HepG2 (cell line): ENCODE measurements around the gene PTPRF. TPM values are rescaled to one million over a fixed set of nuclear protein-coding genes. Genes with fewer than 3 reads are reported as not detected.

ENCODE experiments used
- CREM ChIP-seq, 2 experiments: sonication (generic) in 1 of 2; formaldehyde crosslinking in 1 of 2; IDR thresholded peaks; 2 replicates each; pipeline versions ENCODE4 v1.4.0 to v1.6.1; 2016 to 2020; ENCODE audit warnings: antibody characterized with exemption in 1 of 2, mild to moderate bottlenecking in 1 of 2, missing genetic modification reagents in 1 of 2
- DNMT3B ChIP-seq: conservative IDR thresholded peaks from 2 replicates; pipeline ENCODE4 v1.6.1; 2016; ENCODE audit warnings: missing biosample characterization, control low read depth
- ELK4 ChIP-seq: sonication (generic); formaldehyde crosslinking; IDR thresholded peaks from 2 replicates; pipeline ENCODE4 v1.9.0; 2021; ENCODE audit warnings: missing genetic modification reagents, borderline replicate concordance
- GATAD1 ChIP-seq: IDR thresholded peaks from 2 replicates; pipeline ENCODE4 v1.6.1; 2016; ENCODE audit warnings: missing genetic modification reagents, missing compliant biosample characterization
- IKZF5 ChIP-seq: IDR thresholded peaks from 2 replicates; pipeline ENCODE4 v1.6.1; 2018; ENCODE audit warnings: missing genetic modification reagents, mild to moderate bottlenecking, missing compliant biosample characterization
- MED1 ChIP-seq: sonication (generic); formaldehyde crosslinking; IDR thresholded peaks from 2 replicates; pipeline ENCODE4 v1.4.0; 2020; ENCODE audit warnings: missing genetic modification reagents
- MLLT10 ChIP-seq: sonication (generic); formaldehyde crosslinking; IDR thresholded peaks from 2 replicates; pipeline ENCODE4 v1.4.0; 2020; ENCODE audit warnings: missing genetic modification reagents
- NFIC ChIP-seq: IDR thresholded peaks from 2 replicates; pipeline ENCODE4 v1.6.1; 2012; ENCODE audit warnings: mild to moderate bottlenecking, low read length, inconsistent platforms
- PRDM10 ChIP-seq: sonication (generic); formaldehyde crosslinking; IDR thresholded peaks from 2 replicates; pipeline ENCODE4 v1.4.0; 2020; ENCODE audit warnings: low read depth, missing genetic modification reagents
- RAD21 ChIP-seq: fragments of 450-650 bp; formaldehyde crosslinking; IDR thresholded peaks from 2 replicates; pipeline ENCODE4 v1.5.0; 2020; ENCODE audit warnings: mild to moderate bottlenecking
- REST ChIP-seq, 2 experiments: IDR thresholded peaks; 2 replicates each; pipeline ENCODE4 v1.6.1; 2011 to 2012; ENCODE audit warnings: low read length in 2 of 2, borderline replicate concordance in 1 of 2, low read depth in 1 of 2, mild to moderate bottlenecking in 1 of 2, moderate library complexity in 1 of 2
- ZBTB3 ChIP-seq: sonication (generic); formaldehyde crosslinking; IDR thresholded peaks from 2 replicates; pipeline ENCODE4 v1.4.0; 2020; ENCODE audit warnings: low read depth, mild to moderate bottlenecking, moderate library complexity, missing genetic modification reagents, borderline replicate concordance
- ZFAT ChIP-seq: sonication (generic); formaldehyde crosslinking; conservative IDR thresholded peaks from 2 replicates; pipeline ENCODE4 v1.8.1; 2023; ENCODE audit warnings: missing genetic modification reagents, inconsistent platforms
- ZFP36L1 ChIP-seq: sonication (generic); formaldehyde crosslinking; IDR thresholded peaks from 2 replicates; pipeline ENCODE4 v1.8.0; 2022; ENCODE audit warnings: mild to moderate bottlenecking, missing genetic modification reagents, moderate library complexity
- ZFP62 ChIP-seq: sonication (generic); formaldehyde crosslinking; IDR thresholded peaks from 2 replicates; pipeline ENCODE4 v1.4.0; 2020; ENCODE audit warnings: missing genetic modification reagents
- ZNF33B ChIP-seq: sonication (generic); formaldehyde crosslinking; IDR thresholded peaks from 2 replicates; pipeline ENCODE4 v1.5.1; 2020; ENCODE audit warnings: mild to moderate bottlenecking, missing genetic modification reagents
- ZNF367 ChIP-seq: sonication (generic); formaldehyde crosslinking; IDR thresholded peaks from 2 replicates; pipeline ENCODE4 v1.4.0; 2020; ENCODE audit warnings: missing genetic modification reagents, borderline replicate concordance
- ZNF607 ChIP-seq: sonication (generic); formaldehyde crosslinking; IDR thresholded peaks from 2 replicates; pipeline ENCODE4 v1.5.1; 2020; ENCODE audit warnings: missing genetic modification reagents, mild to moderate bottlenecking, borderline replicate concordance
- ZNF674 ChIP-seq: sonication (generic); formaldehyde crosslinking; IDR thresholded peaks from 2 replicates; pipeline ENCODE4 v1.5.0; 2020; ENCODE audit warnings: low read depth, mild to moderate bottlenecking, missing genetic modification reagents
- ZNF678 ChIP-seq: sonication (generic); formaldehyde crosslinking; IDR thresholded peaks from 2 replicates; pipeline ENCODE4 v1.4.0; 2020; ENCODE audit warnings: mild to moderate bottlenecking, missing genetic modification reagents
- ZSCAN12 ChIP-seq: sonication (generic); formaldehyde crosslinking; IDR thresholded peaks from 2 replicates; pipeline ENCODE4 v1.9.0; 2021; ENCODE audit warnings: mild to moderate bottlenecking, missing genetic modification reagents
- polyA plus RNA-seq, 8 experiments: library from polyadenylated mRNA; depleted of rRNA in 3 of 8; stranded (reverse) in 7 of 8; unstranded in 1 of 8; fragments of >200 nt; fragmentation: Illumina TruSeq in 4 of 8; extraction: Trizol in 4 of 8; gene quantifications; 2 replicates each; pipeline versions ENCODE4 v1.2.1 to v1.2.3, GENCODE V29; 2011 to 2016; ENCODE audit warnings: low read depth in 4 of 8, missing spikeins in 1 of 8, mixed read lengths in 1 of 8; ENCODE audit not compliant: insufficient read depth in 1 of 8
- total RNA-seq, 5 experiments: library from RNA; depleted of rRNA; stranded (reverse); fragments of >200 nt; fragmentation: Illumina TruSeq; extraction: Trizol; gene quantifications; 2 replicates each; pipeline ENCODE4 v1.2.3, GENCODE V29; 2016; ENCODE audit warnings: low read depth in 1 of 5

Gene PTPRF
- total and polyA plus RNA-seq, 2 of the 13 experiments (the other 11 are each of a cell fraction or from before 2014, with no cell fraction given): 55.9 to 167 TPM

GRCh38 chr1:43522776-43523480 is 7.8 kb upstream of the PTPRF start (continued):
- no peak for TF ChIP-seq ZNF678 (CRISPR knock-in tag)
- no peak for TF ChIP-seq ZFP36L1 (CRISPR knock-in tag)
- peak; percentile 41; the same call in 1 of the 2 replicates for TF ChIP-seq DNMT3B (CRISPR knock-in tag)
- no peak for TF ChIP-seq ZNF607 (CRISPR knock-in tag)
- no peak for TF ChIP-seq ZFP62 (CRISPR knock-in tag)
- TF ChIP-seq ZNF674: no peak
- no peak for TF ChIP-seq RAD21 (CRISPR knock-in tag)
- no peak for TF ChIP-seq ZBTB3 (CRISPR knock-in tag)
- no peak for TF ChIP-seq PRDM10
- no peak for TF ChIP-seq MLLT10 (CRISPR knock-in tag)
- TF ChIP-seq CREM (IDR thresholded peaks at IDR 0.05): no peak
- TF ChIP-seq CREM (CRISPR knock-in tag; IDR thresholded peaks at IDR 0.05): no peak
- no peak for TF ChIP-seq NFIC
- TF ChIP-seq IKZF5 (CRISPR knock-in tag): 0 out of 2 replicates have a peak, but pooled peaks have one; percentile 16
- TF ChIP-seq MED1 (CRISPR knock-in tag): peak; percentile 52
- no peak for TF ChIP-seq ZSCAN12 (CRISPR knock-in tag)
- TF ChIP-seq ZNF367 (CRISPR knock-in tag): no peak
- no peak for TF ChIP-seq REST (IDR thresholded peaks at IDR 0.05; ENCODE audit: borderline replicate concordance in 1 of 2, low read depth in 1 of 2, low read length in 2 of 2)
- TF ChIP-seq ELK4 (CRISPR knock-in tag): no peak
- no peak for TF ChIP-seq GATAD1 (CRISPR knock-in tag)
- TF ChIP-seq ZFAT (CRISPR knock-in tag): no peak
- no peak for TF ChIP-seq ZNF33B (CRISPR knock-in tag)
